ENCODE measurements around the gene ZFP36L2. TPM values are rescaled to one million over a fixed set of nuclear protein-coding genes. Genes with fewer than 3 reads are reported as not detected.
A peak's percentile ranks its signal among the peaks of the same experiment; 100 is the strongest.

ZFP36L2 gene
- 5.0 and 5.7 TPM in 2 replicates for total RNA-seq

GRCh38 chr2:43226558-43226954, at the start of gene ZFP36L2:
TSS of gene ZFP36L2 (minus strand) at chr2:43226606. CDS start at chr2:43226315, 291 bp downstream.
- DNase-seq (ENCODE audit: low read depth, low spot score), result peak; percentile 85

GRCh38 chr2:43274721-43275120, 48.3 kb upstream of the ZFP36L2 start:
- no peak for DNase-seq (ENCODE audit: low read depth, low spot score)

- DNase-seq (ENCODE audit: low read depth, low spot score), result no peak
Measured at GRCh38 chr2:43274055-43274454, 47.6 kb upstream of the ZFP36L2 start.

- no peak for DNase-seq (ENCODE audit: low read depth, low spot score)
Measured at GRCh38 chr2:43273529-43273928, 47.1 kb upstream of the ZFP36L2 start.

GRCh38 chr2:43270930-43271615, 44.7 kb upstream of the ZFP36L2 start:
- DNase-seq (ENCODE audit: low read depth, low spot score), result no peak

- DNase-seq (ENCODE audit: low read depth, low spot score), result no peak
Measured at GRCh38 chr2:43270461-43270860, 44.1 kb upstream of the ZFP36L2 start.

GRCh38 chr2:43269706-43270105, 43.3 kb upstream of the ZFP36L2 start:
- no peak for DNase-seq (ENCODE audit: low read depth, low spot score)

- DNase-seq (ENCODE audit: low read depth, low spot score), result peak; percentile 98
Measured at GRCh38 chr2:43269074-43269572, 42.7 kb upstream of the ZFP36L2 start.

DNA sequence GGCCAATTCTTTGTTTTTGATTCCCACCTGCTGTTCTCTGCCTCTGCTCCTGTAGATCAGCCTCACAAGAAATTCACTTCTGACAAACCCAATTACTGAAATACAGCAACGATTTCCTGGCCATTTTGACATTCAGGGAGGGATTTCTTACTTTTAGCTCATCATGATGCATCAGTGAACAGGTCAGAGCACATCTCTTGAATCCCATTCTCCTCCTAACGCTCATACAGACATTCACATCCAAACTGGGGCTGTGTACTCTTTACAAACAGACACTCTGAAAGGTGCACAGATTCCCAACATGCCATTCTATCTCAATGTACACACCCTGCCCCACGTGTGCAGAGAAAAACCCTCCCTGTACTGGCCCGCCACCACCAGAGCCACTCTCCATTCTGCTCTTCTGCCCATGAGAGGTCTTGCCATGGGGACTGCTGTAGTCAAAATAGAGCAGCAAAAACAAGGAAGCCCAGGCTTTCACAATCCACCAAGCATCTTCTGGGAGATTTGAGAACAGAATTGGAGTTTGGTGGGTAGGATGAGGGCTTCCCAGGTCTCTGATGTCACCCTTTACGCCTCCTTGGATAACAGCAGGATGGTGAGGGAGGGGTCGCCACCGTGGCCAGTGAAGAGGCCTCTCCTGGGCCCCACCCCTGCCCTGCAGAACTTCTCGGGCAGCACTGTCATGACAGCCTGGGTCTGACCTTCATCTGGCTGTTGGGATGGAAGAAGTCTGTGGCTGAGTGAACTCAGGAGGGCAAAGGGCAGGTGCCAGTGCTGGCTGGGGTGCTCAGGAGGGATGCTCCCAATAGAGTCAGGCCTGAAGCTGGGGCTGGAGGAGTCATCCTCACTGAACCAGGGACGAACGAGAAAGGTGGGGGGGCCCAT, 41.9 kb upstream of the ZFP36L2 start:
- no peak for DNase-seq (ENCODE audit: low read depth, low spot score)

DNA sequence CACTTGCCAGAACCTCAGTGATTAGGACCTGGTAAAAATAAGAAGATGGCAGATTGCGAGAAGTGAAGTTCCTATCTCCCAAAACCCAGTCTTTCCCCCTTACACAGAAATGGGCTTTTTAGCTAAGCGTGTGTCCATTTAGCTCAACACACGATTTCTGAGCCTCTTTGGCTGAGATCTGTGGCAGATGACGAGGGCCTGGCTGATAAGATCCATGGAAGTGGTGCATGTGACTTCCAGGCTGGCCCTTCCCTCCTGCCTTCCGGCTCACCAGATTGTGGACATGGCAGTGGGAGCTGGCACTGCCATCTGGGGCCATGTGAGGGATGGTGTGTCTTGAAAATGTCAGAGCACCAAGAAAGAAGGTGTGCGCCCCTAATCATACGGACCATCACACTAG, 41.0 kb upstream of the ZFP36L2 start:
- no peak for DNase-seq (ENCODE audit: low read depth, low spot score)

- DNase-seq (ENCODE audit: low read depth, low spot score), result no peak
Measured at GRCh38 chr2:43266711-43267111, 40.3 kb upstream of the ZFP36L2 start.

GRCh38 chr2:43265421-43265820, 39.0 kb upstream of the ZFP36L2 start:
- DNase-seq (ENCODE audit: low read depth, low spot score), result no peak

DNA sequence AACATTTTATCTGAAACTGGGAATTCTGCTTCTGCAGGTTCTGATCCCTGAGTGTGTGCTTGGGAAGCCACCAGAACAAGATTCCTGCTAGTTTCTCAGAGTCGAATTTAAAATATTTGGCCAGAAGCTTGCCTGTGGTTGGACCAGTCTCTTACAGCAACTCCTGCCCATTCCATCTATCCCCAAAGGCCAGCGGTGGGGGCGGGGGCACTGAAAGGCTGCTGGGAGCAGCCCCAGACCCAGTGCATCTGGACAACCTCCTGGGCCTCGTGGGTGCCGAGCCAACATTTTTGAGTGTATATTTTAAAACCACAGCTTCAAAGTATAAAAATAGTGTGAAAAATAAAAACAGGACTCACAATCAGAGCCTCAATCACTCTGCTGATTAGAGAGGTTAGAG, 38.6 kb upstream of the ZFP36L2 start:
- no peak for DNase-seq (ENCODE audit: low read depth, low spot score)

DNA sequence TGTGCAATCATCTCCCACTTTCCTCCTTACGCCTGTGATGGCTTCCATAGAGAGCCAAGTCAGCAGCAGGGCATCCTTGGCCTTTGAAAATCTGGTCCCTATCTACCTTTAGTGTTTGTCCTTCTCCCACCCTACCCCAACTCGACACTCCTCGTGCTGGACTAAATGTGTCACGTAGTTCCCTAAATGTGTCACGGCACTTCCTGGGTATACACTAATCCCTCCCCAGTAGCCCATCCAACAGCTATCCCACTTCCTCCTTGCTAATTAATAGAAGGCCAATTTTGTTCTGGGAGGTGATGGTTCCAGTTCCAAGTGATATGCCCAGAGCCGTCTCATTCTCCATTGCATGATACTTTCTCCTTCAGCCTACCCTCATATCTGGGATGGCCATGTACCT, 36.5 kb upstream of the ZFP36L2 start:
- no peak for DNase-seq (ENCODE audit: low read depth, low spot score)

- no peak for DNase-seq (ENCODE audit: low read depth, low spot score)
Measured at GRCh38 chr2:43262239-43262638, 35.8 kb upstream of the ZFP36L2 start.

DNA sequence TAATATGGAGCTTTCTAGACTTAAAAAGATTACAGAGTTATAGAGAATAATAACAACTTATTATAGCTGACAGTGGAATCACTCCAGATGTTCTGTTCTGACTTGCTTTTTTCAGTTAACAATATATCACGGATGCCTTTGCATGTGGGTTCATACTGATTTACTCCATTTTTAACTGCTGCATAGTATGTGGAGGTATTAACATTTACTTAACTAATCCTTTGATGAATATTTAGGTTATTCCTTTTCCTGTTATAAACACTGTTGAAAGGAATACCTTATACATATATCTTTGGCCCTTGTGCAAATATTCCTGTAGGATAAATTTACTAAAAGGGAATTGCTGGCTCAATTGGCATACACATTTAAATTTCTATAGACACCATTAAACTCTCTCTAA, 33.1 kb upstream of the ZFP36L2 start:
- no peak for DNase-seq (ENCODE audit: low read depth, low spot score)

- DNase-seq (ENCODE audit: low read depth, low spot score), result no peak
Measured at GRCh38 chr2:43258547-43259156, 32.2 kb upstream of the ZFP36L2 start.

- DNase-seq (ENCODE audit: low read depth, low spot score), result no peak
Measured at GRCh38 chr2:43255296-43255910, 29.0 kb upstream of the ZFP36L2 start.

GRCh38 chr2:43254331-43254730, 27.9 kb upstream of the ZFP36L2 start:
- DNase-seq (ENCODE audit: low read depth, low spot score), result no peak

DNA sequence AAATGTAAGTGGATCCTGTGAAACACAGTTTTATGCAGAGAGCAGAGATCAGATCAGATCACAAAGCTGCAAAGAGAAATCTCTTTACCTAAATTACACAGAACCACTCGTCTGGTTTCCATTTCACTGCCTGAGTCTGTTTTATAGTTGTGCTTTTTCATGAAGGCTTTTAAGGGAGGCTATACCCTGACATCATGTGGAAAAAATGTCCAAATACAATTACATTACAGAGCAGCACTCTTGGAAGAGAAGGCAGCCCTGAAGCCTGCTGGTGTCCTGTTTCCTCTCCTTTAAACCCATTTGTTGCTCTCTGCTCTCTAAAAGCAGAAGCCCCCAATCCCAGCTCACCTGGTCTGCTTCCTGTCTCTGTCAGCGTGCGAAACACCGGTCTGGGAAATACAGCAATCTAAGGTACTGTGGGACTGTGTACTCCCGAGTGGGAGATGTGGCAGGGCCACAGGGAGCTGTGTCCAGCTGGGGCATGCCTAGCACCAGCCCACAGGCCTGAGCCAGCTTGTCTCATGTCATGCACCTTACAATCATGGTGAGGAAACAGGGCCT, 24.8 kb upstream of the ZFP36L2 start:
- no peak for DNase-seq (ENCODE audit: low read depth, low spot score)

DNA sequence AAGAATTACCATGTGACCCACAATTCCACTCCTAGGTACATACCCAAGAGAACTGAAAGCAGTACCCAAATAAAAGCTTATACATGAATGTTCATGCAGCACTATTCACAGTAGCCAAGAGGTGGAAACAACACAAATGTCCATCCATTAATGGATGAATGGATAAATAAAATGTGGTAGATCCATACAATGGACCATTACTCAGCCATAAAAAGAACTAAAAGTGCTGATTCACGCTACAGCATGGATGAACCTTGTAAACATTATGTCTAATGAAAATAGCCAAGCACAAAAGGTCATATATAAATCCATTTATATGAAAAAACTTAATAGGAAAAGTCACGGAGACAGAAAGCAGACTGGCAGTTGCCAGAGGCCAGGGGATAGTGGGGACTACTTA, 23.6 kb upstream of the ZFP36L2 start:
- no peak for DNase-seq (ENCODE audit: low read depth, low spot score)
